Lower lobe of right lung (tissue), 2 donors: ENCODE measurements around the gene KCNG2. TPM values are rescaled to one million over a fixed set of nuclear protein-coding genes. Genes with fewer than 3 reads are reported as not detected.

Experiments
- ATAC-seq, 2 donors: fragments of 200-7000 bp; cut with Tn5 transposase; one replicate each; pipeline ENCODE4 v1.9.1; 2020 to 2022; ENCODE audit warnings: mild to moderate bottlenecking in 2 of 2, moderate library complexity in 2 of 2
- DNase-seq: peaks from one replicate; pipeline ENCODE4 v3.0.0-alpha.2; 2020
- H3K27ac ChIP-seq: fragments of 200-600 bp; one replicate; pipeline ENCODE4 v1.8.0; 2022
- H3K27me3 ChIP-seq: fragments of 200-600 bp; one replicate; pipeline ENCODE4 v1.8.0; 2022; ENCODE audit warnings: low read depth
- H3K36me3 ChIP-seq: fragments of 200-600 bp; one replicate; pipeline ENCODE4 v1.8.0; 2022; ENCODE audit warnings: mild to moderate bottlenecking
- H3K4me1 ChIP-seq: fragments of 200-600 bp; one replicate; pipeline ENCODE4 v1.8.0; 2022
- H3K4me3 ChIP-seq: fragments of 200-600 bp; one replicate; pipeline ENCODE4 v1.8.0; 2022; ENCODE audit warnings: mild to moderate bottlenecking
- H3K9me3 ChIP-seq: fragments of 200-600 bp; one replicate; pipeline ENCODE4 v1.8.0; 2022
- intact Hi-C: fragments of 100-400 bp; cut with DNase I; formaldehyde crosslinking; loops from one replicate; pipeline ENCODE4 v1.11.0; 2022
- total RNA-seq: library from RNA; stranded (reverse); fragmentation: NEBNext Ultra II Directional; extraction: Animal tissue kit (Norgen Biotek cat#: 25700); gene quantifications from one replicate; pipeline ENCODE4 v1.2.1, GENCODE V29; 2021
- TF ChIP-seq, protein P1 (sequence below): fragments of 200-600 bp; IDR thresholded peaks from one replicate; pipeline ENCODE4 v1.8.0; 2022; ENCODE audit warnings: antibody characterized with exemption, mild to moderate bottlenecking
- donor health status: DM: no; HTN: yes; CAD: no; lungs with severe emphysema.

Gene KCNG2
- total RNA-seq, 1 donor from 2014 or later = 0.50 TPM

DNA sequence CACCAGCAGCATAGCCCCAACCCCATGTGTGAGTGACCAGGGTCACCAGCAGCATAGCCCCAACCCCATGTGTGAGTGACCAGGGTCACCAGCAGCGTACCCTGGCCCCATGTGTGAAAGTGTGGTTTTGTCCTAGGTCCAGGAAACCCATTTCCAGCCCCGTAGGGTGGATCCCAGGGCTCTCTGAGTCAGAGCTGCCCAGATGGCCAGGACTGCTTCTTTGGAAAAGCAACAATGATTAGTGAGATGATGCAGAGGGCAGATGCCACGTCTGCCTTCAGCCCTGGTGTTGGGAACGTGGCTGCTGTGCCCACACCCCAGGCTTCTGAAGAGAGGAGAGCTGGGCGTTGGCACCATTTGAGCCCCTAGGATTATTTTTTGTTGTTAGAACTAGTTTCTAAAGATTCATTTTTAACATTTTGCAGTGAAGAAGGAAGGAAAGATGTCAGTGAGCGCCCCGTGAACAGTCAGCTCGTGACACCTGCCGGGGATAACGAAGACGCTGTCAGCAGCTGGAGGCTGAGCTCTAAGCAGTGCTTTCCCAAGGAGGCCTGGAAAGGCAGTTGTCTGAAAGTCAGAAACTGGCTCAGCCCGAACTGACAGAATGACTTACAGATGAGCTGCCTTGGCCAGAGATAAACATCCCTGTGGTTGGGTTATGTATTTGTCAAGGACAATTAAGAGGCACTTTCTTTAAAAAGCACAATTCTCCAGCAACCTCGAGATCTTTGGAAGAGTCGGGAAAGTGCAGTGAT, 32.1 kb upstream of the KCNG2 start:
- no peak overlapping the region for H3K27ac ChIP-seq
- no peak overlapping the region for H3K4me3 ChIP-seq
- intact Hi-C loops = no loop called here
- no peaks in the 10 kb centered on the region for H3K4me1 ChIP-seq
- H3K36me3 ChIP-seq = no peaks in the 10 kb centered on the region
- no peak for ATAC-seq
- TF ChIP-seq, protein P1, sequence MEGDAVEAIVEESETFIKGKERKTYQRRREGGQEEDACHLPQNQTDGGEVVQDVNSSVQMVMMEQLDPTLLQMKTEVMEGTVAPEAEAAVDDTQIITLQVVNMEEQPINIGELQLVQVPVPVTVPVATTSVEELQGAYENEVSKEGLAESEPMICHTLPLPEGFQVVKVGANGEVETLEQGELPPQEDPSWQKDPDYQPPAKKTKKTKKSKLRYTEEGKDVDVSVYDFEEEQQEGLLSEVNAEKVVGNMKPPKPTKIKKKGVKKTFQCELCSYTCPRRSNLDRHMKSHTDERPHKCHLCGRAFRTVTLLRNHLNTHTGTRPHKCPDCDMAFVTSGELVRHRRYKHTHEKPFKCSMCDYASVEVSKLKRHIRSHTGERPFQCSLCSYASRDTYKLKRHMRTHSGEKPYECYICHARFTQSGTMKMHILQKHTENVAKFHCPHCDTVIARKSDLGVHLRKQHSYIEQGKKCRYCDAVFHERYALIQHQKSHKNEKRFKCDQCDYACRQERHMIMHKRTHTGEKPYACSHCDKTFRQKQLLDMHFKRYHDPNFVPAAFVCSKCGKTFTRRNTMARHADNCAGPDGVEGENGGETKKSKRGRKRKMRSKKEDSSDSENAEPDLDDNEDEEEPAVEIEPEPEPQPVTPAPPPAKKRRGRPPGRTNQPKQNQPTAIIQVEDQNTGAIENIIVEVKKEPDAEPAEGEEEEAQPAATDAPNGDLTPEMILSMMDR = no peak
- DNase-seq = peak; percentile 15
- H3K9me3 ChIP-seq = peaks cover 7% of the 10 kb centered on the region
- H3K27me3 ChIP-seq = peaks cover 6% of the 10 kb centered on the region

- DNase-seq = peak; percentile 17
- H3K4me3 ChIP-seq = no peak overlapping the region
- H3K9me3 ChIP-seq = peaks cover 7% of the 10 kb centered on the region
- ATAC-seq = no peak
- peaks cover 6% of the 10 kb centered on the region for H3K27me3 ChIP-seq
- H3K36me3 ChIP-seq = no peaks in the 10 kb centered on the region
- intact Hi-C loops = no loop called here
- TF ChIP-seq, protein P1 = no peak
- no peak overlapping the region for H3K27ac ChIP-seq
- H3K4me1 ChIP-seq = no peaks in the 10 kb centered on the region
Measured at GRCh38 chr18:79766308-79766707, 31.4 kb upstream of the KCNG2 start.

GRCh38 chr18:79768745-79769144, 29.0 kb upstream of the KCNG2 start:
- intact Hi-C loops = no loop called here
- TF ChIP-seq, protein P1 = no peak
- H3K9me3 ChIP-seq = peaks cover 7% of the 10 kb centered on the region
- no peaks in the 10 kb centered on the region for H3K4me1 ChIP-seq
- ATAC-seq (no peak), DNase-seq (no peak)
- H3K36me3 ChIP-seq = no peaks in the 10 kb centered on the region
- no peak overlapping the region for H3K4me3 ChIP-seq
- H3K27ac ChIP-seq = no peak overlapping the region
- peaks cover 19% of the 10 kb centered on the region for H3K27me3 ChIP-seq

GRCh38 chr18:79769698-79770500, 27.8 kb upstream of the KCNG2 start:
- no peak for DNase-seq
- Histone ChIP-seq H3K9me3 (peaks cover 7% of the 10 kb centered on the region), H3K27ac (no peak overlapping the region), H3K27me3 (peaks cover 19% of the 10 kb centered on the region), H3K36me3 (no peaks in the 10 kb centered on the region), H3K4me3 (no peak overlapping the region), H3K4me1 (no peaks in the 10 kb centered on the region)
- intact Hi-C loops = no loop called here
- ATAC-seq = no peak
- TF ChIP-seq, protein P1 = no peak

DNA sequence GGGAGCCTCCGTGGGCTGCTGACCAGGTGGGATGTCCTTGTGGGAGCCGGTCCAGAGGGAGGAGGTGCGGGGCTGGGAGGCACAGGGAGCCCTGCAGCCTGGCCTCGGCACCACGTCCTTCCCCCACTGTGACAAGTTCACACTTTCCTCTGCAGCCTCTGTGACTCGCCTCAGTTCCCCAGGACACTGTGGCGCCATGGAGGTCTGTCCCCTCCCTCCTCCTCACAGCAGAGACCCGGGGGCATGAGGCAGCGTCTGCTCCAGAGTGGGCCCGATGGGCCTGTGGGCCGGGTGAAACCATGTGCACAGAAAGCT, 27.3 kb upstream of the KCNG2 start:
- TF ChIP-seq, protein P1 = no peak
- Histone ChIP-seq H3K4me3 (no peak overlapping the region), H3K4me1 (no peaks in the 10 kb centered on the region), H3K36me3 (no peaks in the 10 kb centered on the region), H3K27me3 (peaks cover 19% of the 10 kb centered on the region), H3K27ac (no peak overlapping the region), H3K9me3 (peaks cover 7% of the 10 kb centered on the region)
- no peak for ATAC-seq
- DNase-seq = no peak
- intact Hi-C loops = no loop called here
